HEK293 (cell line): ENCODE measurements around the gene CIDEA.

Experiments used
- CTCF ChIP-seq: fragments of 450-650 bp; formaldehyde crosslinking; IDR thresholded peaks from 2 replicates; pipeline ENCODE4 v1.5.1; 2016; ENCODE audit warnings: missing biosample characterization, missing genetic modification characterization
- PBX3 ChIP-seq: sonication (generic); formaldehyde crosslinking; IDR thresholded peaks from 2 replicates; pipeline ENCODE4 v1.8.1; 2022; ENCODE audit warnings: mild to moderate bottlenecking, moderate library complexity, missing genetic modification reagents
- TCF7L2 ChIP-seq: IDR thresholded peaks from 2 replicates; pipeline ENCODE4 v1.6.1; 2011; ENCODE audit warnings: low read depth, mild to moderate bottlenecking, inconsistent platforms, low read length, moderate library complexity, borderline replicate concordance
- ZBTB11 ChIP-seq: fragments of 450-650 bp; formaldehyde crosslinking; conservative IDR thresholded peaks from 2 replicates; pipeline ENCODE4 v1.5.1; 2016; ENCODE audit warnings: low read depth, missing biosample characterization, missing genetic modification characterization
- ZEB2 ChIP-seq: fragments of 450-650 bp; formaldehyde crosslinking; IDR thresholded peaks from 2 replicates; pipeline ENCODE4 v1.5.1; 2016; ENCODE audit warnings: missing biosample characterization, missing genetic modification characterization
- ZNF416 ChIP-seq: fragments of 450-650 bp; formaldehyde crosslinking; IDR thresholded peaks from 2 replicates; pipeline ENCODE4 v1.5.1; 2016; ENCODE audit warnings: missing biosample characterization, missing genetic modification characterization
- ZSCAN18 ChIP-seq: fragments of 450-650 bp; formaldehyde crosslinking; IDR thresholded peaks from 2 replicates; pipeline ENCODE4 v1.5.1; 2016; ENCODE audit warnings: missing biosample characterization, missing genetic modification characterization

- TF ChIP-seq CTCF (tag by site-specific recombination) (no peak), ZNF416 (tag by site-specific recombination) (no peak), ZSCAN18 (tag by site-specific recombination) (no peak), TCF7L2 (no peak), ZEB2 (tag by site-specific recombination) (no peak), ZBTB11 (tag by site-specific recombination) (no peak), PBX3 (no peak)
These were observed 25.8 kb downstream of the CIDEA start for GRCh38 chr18:12279781-12280531.
